Hematopoietic multipotent progenitor cell treated with erythropoietin and hydrocortisone succinate and interleukin-3 and kit ligand, for 15 days (in vitro differentiated cells): ENCODE measurements around the gene ZNF157.

Experiments used
- DNase-seq: peaks from one replicate; pipeline ENCODE4 v3.0.0-alpha.2; 2015; ENCODE audit warnings: low spot score

The ZNF157 gene

GRCh38 chrX:47447607-47448006 lies 77.2 kb downstream of the ZNF157 start:
- DNase-seq = no peak

GRCh38 chrX:47448165-47448806 lies 77.9 kb downstream of the ZNF157 start:
- no peak for DNase-seq

- no peak for DNase-seq
Measured at GRCh38 chrX:47452112-47452511, 81.7 kb downstream of the ZNF157 start.

GRCh38 chrX:47456080-47456479 lies 85.7 kb downstream of the ZNF157 start:
- no peak for DNase-seq

- DNase-seq = no peak
Measured at GRCh38 chrX:47458528-47458927, 88.2 kb downstream of the ZNF157 start.

GRCh38 chrX:47460561-47460960 lies 90.2 kb downstream of the ZNF157 start:
- no peak for DNase-seq
